Measurements from ENCODE around the gene STK24. TPM values are rescaled to one million over a fixed set of nuclear protein-coding genes. Genes with fewer than 3 reads are reported as not detected.

The STK24 gene
- total RNA-seq, 1 experiment from 2014 or later = 84.8 TPM

- no TSS peak for BruUV-seq (replicated peaks)
- POLR2A ChIA-PET (ENCODE audit: low non-redundant PET) = no interaction called here
These were observed 86.6 kb downstream of the STK24 start for GRCh38 chr13:98490195-98490836.

GRCh38 chr13:98489446-98490194, 87.3 kb downstream of the STK24 start:
- intact Hi-C loops (cut with micrococcal nuclease; ENCODE audit: unreplicated experiment) = no loop called here
- Histone ChIP-seq H3K27ac (ENCODE audit: low read depth, low read length, poor library complexity, severe bottlenecking) (no peak overlapping the region), H3K27me3 (replicated peaks; ENCODE audit: insufficient read depth, low read depth, low read length, poor library complexity) (no peaks in the 10 kb centered on the region), H3K9me3 (ENCODE audit: low read depth, low read length, poor library complexity, severe bottlenecking) (no peaks in the 10 kb centered on the region), H3K4me1 (ENCODE audit: insufficient read depth, low read length, poor library complexity, severe bottlenecking) (peaks cover 25% of the 10 kb centered on the region), H3K36me3 (ENCODE audit: insufficient read depth, low read length, poor library complexity, severe bottlenecking) (no peaks in the 10 kb centered on the region), H3K4me3 (ENCODE audit: low read depth, low read length, poor library complexity, severe bottlenecking) (no peak overlapping the region)
- BruUV-seq (replicated peaks) = no TSS peak
- POLR2A ChIA-PET (ENCODE audit: low non-redundant PET) = no interaction called here
- TF ChIP-seq EZH2 (IDR thresholded peaks at IDR 0.05; ENCODE audit: borderline replicate concordance, low read depth, low read length, poor library complexity, severe bottlenecking) (no peak), CTCF (conservative IDR thresholded peaks at IDR 0.05; ENCODE audit: low read depth, low read length) (no peak)
- no peak for DNase-seq (ENCODE audit: low spot score)
- CTCF ChIA-PET = no interaction called here

More at GRCh38 chr13:98490195-98490836, 86.6 kb downstream of the STK24 start:
- Histone ChIP-seq H3K4me1 (ENCODE audit: insufficient read depth, low read length, poor library complexity, severe bottlenecking) (peaks cover 25% of the 10 kb centered on the region), H3K36me3 (ENCODE audit: insufficient read depth, low read length, poor library complexity, severe bottlenecking) (no peaks in the 10 kb centered on the region), H3K27ac (ENCODE audit: low read depth, low read length, poor library complexity, severe bottlenecking) (no peak overlapping the region), H3K9me3 (ENCODE audit: low read depth, low read length, poor library complexity, severe bottlenecking) (no peaks in the 10 kb centered on the region), H3K4me3 (ENCODE audit: low read depth, low read length, poor library complexity, severe bottlenecking) (no peak overlapping the region), H3K27me3 (replicated peaks; ENCODE audit: insufficient read depth, low read depth, low read length, poor library complexity) (no peaks in the 10 kb centered on the region)
- CTCF ChIA-PET = no interaction called here
- intact Hi-C loops (cut with micrococcal nuclease; ENCODE audit: unreplicated experiment) = no loop called here
- TF ChIP-seq CTCF (conservative IDR thresholded peaks at IDR 0.05; ENCODE audit: low read depth, low read length) = no peak
- TF ChIP-seq EZH2 (IDR thresholded peaks at IDR 0.05; ENCODE audit: borderline replicate concordance, low read depth, low read length, poor library complexity, severe bottlenecking) = no peak
- no peak for DNase-seq (ENCODE audit: low spot score)

GRCh38 chr13:98488736-98489135, 88.2 kb downstream of the STK24 start:
- CTCF ChIA-PET = no interaction called here
- Histone ChIP-seq H3K4me1 (ENCODE audit: insufficient read depth, low read length, poor library complexity, severe bottlenecking) (peaks cover 34% of the 10 kb centered on the region), H3K27me3 (replicated peaks; ENCODE audit: insufficient read depth, low read depth, low read length, poor library complexity) (no peaks in the 10 kb centered on the region), H3K27ac (ENCODE audit: low read depth, low read length, poor library complexity, severe bottlenecking) (no peak overlapping the region), H3K4me3 (ENCODE audit: low read depth, low read length, poor library complexity, severe bottlenecking) (no peak overlapping the region), H3K36me3 (ENCODE audit: insufficient read depth, low read length, poor library complexity, severe bottlenecking) (no peaks in the 10 kb centered on the region), H3K9me3 (ENCODE audit: low read depth, low read length, poor library complexity, severe bottlenecking) (no peaks in the 10 kb centered on the region)
- no peak for DNase-seq (ENCODE audit: low spot score)
- TF ChIP-seq CTCF (conservative IDR thresholded peaks at IDR 0.05; ENCODE audit: low read depth, low read length) = no peak
- no peak for TF ChIP-seq EZH2 (IDR thresholded peaks at IDR 0.05; ENCODE audit: borderline replicate concordance, low read depth, low read length, poor library complexity, severe bottlenecking)
- POLR2A ChIA-PET (ENCODE audit: low non-redundant PET) = no interaction called here
- no TSS peak for BruUV-seq (replicated peaks)
- intact Hi-C loops (cut with micrococcal nuclease; ENCODE audit: unreplicated experiment) = no loop called here

Data from A673 (cell line).